NCI-H2081 treated with DMSO at 0.1 percent for 48 hours (cell line): ENCODE data around the gene AGPS.

Source experiments
- DNase-seq: peaks from one replicate; lab custom pipeline; 2025; lab: John Stamatoyannopoulos, UW

AGPS gene

DNA sequence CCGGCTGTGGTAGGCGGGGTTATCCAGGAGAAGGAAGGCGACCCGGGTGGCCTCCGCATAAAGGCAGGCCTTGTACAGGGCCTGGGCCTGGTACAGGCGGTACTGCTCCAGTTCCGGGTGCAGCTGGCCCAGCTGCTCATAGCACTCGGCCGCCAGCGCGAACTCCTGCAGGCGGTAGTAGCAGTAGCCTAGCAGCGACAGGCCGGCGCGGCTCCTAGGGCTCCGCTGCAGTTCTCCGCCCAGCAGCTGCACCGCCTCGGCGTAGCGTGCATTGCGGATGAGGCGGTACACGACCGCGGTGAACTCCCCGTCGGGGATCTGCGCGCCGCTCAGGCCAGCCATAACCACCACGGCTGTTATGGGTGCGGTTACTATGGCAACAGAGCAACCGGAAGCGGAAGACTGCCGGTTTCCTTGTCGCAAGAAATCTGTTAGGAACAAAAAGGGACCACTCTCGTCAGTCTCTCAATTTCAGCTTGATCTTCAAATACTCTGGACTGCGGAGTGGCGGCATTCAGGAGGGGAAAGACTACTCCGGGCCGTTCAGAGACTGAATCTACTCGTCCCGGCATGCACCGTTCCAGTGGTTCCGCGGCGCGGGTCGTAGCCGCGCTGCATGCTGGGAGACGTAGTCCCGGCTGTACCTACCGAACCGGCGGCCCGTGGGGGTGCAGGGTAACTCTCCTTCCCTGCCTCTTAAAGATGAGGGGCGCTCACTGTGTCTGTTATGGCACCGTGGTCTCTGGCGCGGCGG is 160.0 kb downstream of the AGPS start:
- peak; percentile 56 for DNase-seq

DNA sequence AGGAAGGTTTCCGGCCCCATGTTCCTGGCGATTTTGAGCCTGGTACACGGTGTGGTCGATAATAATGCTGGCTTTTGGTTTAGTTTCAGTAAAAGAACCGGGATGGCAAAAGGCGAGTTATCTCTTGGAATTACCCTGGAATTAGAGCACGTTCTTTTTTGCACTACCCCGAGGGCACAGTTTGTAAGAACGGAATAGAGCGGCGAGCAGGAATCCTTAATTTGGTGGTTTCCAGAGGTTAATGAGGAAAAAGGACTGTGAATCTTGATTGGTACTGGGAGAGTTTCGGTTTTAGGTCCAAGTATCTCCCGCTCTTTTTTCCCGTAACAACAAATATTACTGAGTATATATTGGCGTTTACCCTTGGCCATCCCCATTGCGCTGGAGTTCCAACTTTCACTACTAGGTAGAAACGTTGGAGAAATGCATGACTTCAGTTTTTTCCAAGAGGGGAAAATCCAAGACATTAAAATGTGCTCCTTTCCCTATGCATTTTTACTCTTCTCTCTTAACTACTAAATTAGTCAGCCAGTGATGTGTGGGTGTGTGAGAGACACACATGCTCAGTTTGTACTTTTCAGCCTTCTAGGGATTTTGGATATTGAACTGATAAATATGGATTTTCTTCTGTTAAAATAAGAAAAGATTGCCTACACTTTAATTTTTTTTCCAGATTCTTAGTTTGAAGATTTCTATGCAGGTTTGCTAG is 160.8 kb downstream of the AGPS start:
- DNase-seq = no peak

DNA sequence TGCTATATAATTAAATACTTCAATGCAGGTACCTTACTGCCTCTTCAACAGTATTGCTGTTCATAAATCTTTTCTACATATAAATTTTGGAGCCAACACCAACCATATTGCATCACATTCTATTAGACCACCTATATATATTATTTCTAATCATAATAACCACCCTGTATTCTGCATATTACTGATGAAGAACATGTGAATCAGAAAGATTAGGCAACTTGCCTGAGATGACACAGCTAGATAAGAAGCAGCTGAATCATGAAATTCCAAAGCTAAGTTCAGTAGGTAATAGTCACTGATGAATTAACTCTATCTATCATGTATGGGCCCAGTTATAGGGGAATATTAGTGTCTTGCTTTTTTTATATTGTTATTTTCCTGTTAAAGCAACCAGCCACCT is 161.8 kb downstream of the AGPS start:
- DNase-seq = no peak

DNA sequence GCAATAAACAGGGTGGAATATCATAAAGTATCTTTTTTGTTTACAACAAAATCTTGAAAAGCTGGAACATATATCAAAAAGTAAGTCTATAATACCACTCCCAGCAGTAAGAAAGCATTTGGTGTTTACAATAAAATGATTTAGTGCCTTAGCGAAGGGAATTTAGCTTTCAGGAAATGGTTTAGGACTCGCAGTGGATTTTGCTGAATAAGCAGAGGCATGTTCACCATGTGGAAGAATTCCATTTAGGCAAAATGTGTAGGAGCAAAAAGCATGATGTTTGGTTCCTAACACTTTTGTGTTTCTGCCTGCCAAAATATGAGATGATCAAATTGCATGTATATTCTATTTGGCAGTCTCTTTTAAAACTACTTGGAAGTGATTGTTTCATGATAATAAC is 163.6 kb downstream of the AGPS start:
- DNase-seq = no peak

DNA sequence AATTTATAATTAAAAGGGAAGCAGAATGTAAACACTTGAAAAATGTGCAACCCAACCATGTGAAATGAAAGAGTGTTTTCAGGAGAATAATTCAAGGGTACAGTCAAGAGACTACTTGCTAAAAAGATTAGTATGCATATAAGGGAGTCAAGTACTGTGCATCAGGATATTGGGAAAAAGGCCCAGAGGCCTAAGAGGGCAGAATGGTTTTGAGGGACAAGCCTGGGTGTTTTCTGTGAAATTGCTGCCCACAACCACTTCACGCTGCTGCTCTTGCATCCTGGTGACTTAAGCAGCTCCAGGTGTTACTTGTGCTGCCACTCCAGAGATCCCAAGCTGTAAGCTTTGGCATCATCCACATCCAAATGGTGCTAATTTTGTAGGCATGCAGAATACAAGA is 165.2 kb downstream of the AGPS start:
- no peak for DNase-seq

DNA sequence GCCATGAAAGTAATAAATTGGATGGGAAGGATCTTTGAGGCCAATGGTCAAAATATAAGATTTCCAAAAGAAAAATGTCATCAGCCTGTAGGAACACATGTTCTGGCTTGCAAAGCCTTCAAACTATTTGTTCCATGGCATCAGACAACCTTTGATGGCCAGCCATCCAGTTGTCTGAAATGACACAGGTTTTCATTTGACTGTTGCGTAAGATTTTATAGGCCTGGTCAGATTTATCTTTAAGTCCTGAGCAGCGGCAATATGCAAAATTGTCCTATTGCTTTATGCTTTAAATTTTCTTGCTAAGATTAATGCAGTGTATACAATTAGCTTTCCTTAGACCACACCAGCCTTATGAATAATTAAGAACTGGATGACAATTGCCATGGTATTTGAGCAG is 167.1 kb downstream of the AGPS start:
- DNase-seq = no peak

DNA sequence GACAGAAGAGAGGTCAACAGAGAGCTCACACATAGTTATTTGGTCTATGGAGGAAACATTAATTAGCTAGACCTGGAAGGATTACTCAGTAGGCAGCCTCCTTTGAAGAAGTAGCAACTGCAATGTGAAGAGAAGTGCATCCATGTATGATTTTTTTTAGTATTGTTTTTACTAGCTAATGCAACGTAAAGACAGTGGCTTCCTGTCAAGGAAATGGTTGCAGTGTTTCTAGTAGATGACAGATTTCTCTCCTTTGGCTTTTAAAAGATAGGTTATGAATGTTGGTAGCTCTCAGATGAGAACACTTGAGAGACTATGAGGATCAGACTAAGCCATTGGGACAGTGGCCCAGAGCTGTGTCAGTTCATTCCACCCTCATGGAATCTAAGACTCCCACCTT is 175.8 kb downstream of the AGPS start:
- DNase-seq = no peak

DNA sequence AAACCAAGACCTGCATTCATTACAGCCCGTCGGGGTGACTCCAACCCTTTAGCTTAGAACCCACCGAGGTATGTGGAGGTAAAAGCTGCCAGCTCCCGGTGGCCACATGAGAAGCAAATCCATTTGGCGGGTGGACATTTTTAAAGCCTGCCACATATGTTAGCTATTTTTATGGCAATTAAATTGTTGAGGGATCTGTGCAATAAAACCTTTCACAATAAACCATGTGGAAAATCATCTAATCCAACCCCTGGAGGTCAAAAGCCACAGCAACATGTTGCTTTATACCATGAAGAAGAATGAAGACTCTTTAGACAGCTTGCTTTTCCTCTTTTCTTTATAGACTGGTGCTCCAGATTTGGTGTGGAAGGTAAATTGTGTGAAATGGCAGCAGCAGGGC is 176.3 kb downstream of the AGPS start:
- no peak for DNase-seq

DNA sequence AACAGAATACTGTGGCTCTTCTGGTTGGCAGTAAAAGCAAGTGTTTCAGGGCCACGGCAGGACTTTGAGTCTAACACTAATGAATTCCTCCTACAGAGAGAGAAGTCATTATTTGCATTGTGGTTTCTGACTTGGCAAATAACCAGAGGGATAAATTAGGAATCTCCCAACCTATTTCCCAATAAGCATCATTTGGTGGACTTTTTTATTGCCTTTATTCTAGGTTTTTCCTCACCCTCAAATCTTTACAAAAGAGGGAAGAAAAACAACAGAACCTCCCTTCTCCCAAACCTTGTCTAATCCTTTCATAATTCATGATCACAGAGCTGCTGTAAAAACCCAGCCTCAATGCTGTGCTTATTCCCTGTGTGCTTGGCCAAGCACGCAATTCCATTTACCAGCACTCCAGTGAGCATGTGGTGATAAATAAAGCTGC is 179.7 kb downstream of the AGPS start:
- no peak for DNase-seq

DNA sequence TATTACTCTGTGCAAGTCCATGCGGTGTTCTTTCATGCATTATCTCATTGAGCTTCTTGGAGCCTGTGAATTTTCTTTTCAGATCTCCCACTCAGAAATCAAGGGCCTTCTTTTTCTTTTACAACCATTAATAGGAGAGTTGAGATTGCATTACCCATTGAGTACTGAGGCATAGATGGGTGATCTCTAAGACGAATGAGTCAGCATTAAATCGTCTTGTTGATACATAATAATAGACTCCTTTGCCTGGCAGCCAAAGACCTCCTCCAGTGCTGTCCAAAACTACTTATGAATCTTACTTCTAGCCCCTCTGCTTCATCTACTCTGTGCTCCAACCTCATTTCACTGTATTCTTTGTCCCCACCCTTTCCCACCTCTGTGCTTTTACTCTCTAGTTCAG is 180.5 kb downstream of the AGPS start:
- DNase-seq = no peak

DNA sequence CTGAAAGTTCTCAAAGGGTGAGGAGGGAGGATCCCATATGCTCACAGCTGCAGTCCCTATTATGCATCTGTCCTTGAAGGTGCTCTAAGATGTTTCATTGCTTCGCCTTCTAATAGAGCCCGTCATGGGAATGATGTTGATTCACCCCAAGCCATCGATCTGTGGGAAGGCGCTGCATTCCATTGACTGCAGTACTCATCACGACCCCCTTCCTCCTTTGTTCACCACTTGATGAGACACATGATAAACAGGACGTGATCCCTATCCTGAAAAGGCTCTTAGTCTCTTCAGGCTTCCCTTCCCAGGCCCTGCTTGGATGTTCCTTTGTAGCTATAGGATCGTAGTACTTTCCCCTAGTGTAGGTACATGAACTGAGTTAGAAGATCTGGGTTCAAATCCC is 181.8 kb downstream of the AGPS start:
- DNase-seq = no peak

DNA sequence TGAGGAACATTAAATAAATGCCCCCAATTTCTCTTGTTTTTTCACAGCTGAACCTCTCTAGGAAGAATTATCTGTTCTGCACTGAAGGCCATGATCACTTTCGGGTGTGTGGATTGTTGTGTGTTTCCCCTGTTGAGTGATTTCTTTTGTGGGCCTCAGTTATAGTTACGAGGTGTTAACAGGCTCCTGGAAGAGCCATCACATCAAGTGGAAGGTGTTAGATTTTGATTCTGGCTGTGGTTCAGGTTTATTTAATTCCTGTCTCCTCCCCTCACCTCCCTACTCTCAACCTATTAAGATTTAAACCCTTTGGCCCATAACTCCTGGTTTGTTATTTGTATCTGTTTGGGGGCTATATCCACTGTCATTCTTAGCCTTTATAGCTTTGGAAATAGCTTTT is 182.8 kb downstream of the AGPS start:
- DNase-seq = no peak

DNA sequence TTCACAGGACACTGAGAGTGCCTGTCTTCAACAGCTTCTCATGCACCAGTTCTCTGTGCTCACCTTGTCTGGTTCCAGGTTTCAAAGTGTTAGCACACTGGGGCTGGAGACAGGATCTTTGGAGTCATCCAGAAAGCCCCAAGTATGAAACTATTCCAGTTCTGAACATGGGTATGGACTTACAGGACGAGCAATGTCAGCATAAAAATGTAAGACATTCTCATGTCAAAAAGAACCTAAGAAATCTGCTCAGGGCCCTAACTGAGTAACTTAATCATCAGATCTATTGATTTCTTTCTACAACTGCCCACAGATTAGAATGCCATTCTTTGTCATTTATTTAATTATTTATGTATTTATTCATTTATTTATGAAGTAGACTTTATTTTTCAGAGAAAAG is 184.5 kb downstream of the AGPS start:
- no peak for DNase-seq

DNA sequence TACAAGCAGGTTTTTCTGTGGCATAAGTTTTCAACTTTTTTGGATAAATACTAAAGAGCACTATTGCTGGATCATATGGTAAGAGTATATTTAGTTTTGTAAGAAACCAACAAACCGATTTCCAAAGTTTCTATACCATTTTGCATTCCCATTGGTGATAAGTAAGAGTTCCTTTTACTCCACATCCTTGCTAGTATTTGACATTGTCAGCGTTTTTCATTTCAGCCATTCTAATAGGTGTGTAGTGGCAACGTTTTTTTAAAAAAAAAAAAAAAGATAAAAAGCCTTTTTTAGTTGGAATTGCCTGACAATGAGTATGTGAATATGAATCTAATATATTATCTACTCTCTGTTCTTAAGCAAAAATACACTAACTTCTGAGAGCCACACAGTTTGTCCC is 185.9 kb downstream of the AGPS start:
- no peak for DNase-seq

DNA sequence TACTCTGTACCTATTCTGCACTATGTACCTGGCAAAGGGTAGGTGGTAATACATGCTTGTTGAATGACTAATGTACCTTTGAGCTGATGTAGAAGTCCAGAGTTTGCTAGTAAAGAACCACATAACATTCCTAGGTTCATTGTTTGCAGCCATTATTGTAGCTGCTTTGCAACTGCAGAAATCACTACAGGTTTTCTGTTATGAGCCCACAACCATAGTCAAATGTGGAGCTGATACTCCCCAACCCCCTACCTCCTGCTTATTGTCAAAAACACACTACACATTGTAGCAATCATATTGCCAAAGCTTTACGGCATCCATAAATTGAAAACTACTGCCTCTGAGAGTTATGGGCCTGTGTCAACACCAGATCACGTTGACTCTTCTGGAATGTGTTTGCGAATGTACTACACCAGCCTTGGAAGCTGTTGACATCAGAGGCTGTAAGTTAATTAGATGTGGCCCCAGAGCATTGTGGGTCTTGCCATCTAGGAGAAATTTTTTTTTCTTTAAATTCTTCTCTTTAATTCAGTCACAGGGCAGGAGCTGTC is 187.0 kb downstream of the AGPS start:
- DNase-seq = no peak

DNA sequence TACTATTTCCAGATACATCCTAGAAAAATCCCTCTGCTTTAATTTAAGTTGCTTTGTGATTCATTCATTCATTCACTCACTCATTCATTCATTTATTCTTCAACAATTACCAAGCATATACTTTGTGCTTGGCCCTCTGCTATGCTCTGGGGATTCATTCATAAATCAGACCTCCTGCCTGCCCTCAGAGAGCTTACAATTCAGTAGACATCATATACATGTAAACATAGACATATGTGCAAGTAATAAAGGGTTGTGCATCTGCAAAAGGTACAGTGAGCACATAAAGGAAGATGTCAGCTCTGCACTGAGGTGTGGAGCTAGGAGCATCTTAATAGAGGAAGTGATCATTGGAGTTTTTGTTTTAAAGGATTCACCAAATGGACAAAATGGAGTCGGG is 189.4 kb downstream of the AGPS start:
- DNase-seq = no peak

DNA sequence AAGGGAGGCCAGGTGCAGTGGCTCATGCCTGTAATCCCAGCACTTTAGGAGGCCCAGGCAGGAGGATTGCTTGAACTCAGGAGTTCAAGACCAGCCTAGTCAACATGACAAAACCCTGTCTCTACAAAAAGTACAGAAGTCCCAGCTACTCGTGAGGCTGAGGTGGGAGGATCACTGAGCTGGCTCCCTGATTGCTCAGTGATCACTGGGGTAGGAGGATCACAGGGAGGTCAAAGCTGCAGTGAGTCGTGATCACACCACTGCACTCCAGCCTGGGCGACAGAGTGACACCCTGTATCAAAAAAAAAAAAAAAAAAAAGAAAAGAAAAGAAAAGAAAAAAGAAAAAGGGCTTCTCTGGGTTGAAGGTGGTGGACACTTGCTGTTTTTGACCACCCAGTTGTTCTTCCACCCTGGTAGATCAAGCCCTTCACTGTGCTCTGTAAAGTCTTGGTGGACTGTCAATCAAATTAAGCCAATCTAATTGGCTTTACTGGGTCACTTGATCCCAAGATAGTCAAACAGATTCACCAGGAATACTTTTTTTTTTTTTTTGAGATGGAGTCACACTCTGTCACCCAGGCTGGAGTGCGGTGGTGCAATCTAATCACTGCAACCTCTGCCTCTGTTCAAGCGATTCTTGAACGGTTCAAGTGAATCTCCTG is 191.6 kb downstream of the AGPS start:
- no peak for DNase-seq

DNA sequence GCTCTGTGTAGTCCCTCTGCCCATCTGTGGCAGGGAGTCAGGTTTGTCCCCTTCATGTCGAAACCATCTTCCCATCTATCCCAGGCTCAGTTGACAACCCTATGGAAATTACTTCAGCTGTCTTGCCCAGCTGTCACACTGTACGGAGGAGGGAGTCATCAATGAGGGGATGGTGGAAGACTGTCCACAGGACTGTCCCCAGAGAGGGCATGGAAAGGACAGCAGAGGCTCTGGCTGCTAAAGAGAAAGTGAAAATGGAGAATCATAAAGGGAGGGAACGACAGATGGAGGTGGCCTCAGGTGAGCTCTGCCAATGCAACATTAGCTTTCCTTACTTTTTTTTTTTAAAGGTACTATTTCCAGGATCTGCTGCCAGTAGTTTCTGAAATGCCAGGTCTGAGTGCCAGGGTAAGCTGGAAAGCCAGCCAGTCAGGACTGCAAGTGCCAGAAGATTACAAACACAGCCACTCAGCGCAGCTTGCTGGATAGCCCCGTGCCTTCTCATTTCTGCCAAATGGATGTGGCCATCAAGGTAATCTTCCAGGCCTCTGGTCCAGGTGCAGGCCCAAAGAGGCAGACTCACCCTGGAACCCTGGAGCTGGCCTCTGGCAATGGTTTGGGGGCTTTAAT is 192.8 kb downstream of the AGPS start:
- no peak for DNase-seq

DNA sequence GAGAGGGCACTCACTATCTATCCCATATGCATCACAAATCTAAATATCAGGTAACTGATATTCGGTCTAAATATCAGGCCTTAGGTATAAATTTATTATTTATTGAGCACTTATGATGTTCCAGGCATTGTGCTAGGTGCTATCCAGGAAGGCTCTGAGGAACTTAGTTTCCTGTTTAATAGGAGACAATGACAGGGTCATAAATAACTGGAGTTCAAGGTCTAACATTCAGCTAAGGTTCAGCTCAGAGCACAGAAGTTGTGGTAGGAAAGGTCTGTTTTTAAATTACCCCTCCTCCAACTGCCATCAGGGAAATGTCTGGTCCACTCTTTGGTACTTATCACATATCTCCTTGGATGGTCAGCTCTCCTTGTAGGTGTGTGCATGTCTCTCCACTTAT is 193.6 kb downstream of the AGPS start:
- DNase-seq = no peak

DNA sequence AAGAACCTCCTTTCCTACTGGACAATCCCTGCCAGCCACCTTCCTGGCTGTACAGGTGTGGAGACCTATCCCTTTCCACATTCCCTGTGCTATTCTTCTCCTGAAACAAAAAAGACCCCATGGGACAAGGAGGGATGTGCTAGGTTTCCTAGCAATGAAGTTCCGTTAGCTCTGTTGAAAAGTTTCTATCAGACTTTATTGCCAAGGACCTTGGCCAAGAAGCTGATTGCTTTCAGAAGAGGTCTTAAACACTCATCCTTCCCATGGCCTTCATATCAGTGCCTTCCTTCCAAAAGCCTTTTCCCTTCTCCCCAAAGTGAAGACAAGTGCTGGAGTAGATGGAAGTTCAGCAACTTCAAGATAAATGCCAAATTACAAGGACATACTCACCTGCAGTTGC is 194.8 kb downstream of the AGPS start:
- no peak for DNase-seq

DNA sequence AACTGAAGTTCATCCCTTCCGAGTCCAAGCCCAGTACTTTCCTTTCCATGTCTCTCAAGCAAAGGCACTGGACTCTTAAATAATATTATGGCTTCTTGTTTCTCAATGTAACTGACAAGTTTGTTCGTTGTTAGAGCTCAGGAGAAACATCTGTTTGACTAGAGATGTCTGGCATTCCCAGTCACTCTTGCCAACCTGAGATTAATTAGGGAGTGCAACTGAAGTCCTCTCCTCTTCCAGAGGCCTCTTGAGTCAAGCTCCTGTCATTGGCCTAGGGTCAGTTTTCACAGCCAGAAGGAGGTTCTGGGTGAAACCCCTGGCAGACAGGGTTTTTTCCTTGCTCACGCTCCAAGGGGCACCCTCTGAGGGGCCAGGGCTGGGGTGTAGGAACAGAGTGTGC is 196.1 kb downstream of the AGPS start:
- DNase-seq = no peak

DNA sequence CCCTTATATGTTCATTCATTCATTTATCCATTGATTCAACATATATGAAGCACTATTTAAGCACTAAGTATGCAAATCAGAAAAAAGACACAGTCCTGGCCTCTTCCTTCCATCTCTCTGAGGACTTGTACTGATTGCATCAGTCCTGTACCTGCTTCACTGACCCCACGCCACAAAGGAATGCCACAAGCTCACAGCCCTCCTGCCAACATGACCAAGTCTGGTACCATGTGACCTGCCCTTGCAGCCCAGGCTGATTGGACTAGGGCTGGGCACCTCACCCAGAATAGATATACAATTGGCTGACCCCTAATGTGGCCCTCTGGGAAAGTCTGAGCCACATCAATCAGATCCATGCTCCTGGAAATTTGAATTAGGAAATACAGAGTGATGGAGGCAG is 196.6 kb downstream of the AGPS start:
- no peak for DNase-seq

DNA sequence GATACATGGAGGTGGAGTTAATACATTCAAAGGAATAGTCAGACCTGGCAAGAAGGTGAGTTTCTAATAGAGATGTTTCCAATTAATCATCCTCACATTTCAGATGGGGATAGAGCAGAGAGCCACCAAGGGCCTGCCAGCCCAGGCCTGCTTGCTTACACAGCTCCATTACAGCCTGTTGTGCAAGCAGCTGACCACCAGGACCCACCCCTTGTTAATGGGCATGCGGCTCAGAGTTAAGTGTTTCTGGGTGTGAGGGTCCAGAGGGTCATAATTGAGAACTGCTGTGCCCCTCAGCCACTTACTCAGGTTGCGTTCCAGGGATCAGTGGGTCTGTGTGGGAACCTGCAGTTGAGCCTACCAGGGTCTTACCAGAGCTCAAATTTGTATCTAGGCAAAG is 199.8 kb downstream of the AGPS start:
- no peak for DNase-seq
